NCI-H146 treated with DMSO at 0.1 percent for 48 hours (cell line): Measurements from ENCODE around the gene LAYN.

Experiments
- DNase-seq: peaks from one replicate; lab custom pipeline; 2025; ENCODE audit not compliant: unreplicated experiment; lab: John Stamatoyannopoulos, UW

LAYN gene

GRCh38 chr11:111561306-111561705 is 20.8 kb downstream of the LAYN start:
- no peak for DNase-seq

DNA sequence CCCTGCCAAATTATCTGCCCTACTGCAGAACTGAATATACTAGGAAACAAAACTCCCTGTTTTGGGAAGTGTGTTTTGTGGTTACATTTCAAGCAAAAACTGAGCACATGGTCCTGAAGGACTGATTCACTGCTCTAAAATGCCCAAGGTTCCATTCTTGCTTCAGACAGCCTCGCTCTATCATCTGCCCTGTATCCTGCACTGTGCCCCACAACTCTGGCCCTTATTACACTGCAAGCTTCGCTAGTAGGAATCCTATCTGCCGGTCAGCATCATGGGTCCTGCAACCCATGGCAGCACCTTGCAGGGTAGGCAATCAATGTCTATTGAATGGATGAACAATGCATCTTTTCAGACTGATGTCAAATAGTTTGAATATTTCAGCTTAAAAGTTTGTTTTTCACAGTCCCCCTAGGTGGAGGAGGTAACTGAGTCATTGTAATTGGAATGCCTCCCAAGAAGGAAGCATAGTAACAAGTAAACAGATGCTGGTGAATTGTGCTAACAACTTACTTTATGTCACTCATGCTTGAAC is 21.3 kb downstream of the LAYN start:
- no peak for DNase-seq

DNA sequence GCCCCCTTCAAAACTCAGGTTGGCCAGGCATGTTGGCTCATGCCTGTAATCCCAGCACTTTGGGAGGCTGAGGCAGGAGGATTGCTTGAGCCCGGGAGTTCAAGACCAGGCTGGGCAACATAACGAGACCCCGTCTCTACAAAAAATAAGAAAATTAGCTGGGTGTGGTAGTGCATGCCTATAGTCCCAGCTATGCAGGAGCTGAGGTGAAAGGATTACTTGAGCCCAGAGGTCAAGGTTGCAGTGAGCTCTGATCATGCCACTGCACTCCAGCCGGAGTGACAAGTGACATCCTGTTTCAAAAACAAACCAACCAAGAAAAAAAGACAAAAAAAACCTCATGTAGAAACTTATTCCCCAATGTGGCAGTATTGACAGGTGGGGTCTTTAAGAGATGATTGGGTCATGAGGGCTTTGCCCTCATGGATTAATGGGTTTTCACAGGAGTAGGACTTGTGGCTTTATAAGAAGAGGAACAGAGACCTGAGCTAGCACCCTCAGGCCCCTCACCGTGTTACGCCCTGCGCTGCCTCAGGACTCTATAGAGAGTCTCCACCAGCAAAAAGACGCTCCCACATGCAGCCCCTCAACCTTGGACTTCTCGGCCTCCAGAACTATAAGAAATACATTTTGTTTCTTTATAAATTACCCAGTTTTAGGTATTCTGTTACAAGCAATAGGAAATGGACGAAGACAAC is 22.3 kb downstream of the LAYN start:
- no peak for DNase-seq

GRCh38 chr11:111565114-111565720 is 24.7 kb downstream of the LAYN start:
- peak; percentile 34 for DNase-seq

GRCh38 chr11:111566324-111566723 is 25.8 kb downstream of the LAYN start:
- DNase-seq = no peak

DNA sequence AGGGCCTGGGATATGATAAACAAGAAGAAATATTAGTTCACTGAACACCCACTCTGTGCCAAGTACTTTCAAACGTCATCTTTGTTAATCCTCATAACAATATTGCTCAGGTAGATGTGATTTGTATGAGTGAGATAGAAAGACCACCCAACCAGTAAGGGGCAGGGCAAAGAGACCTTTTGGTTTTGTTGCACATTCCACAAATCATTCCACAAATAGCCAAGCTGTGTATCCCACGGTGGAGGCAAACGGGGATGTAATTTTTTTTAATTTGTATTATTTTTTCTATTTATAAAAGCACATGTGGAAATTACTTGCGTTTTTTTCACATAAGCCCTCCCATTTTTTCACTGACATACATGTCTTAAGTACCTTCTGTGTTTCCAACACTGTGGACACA is 29.0 kb downstream of the LAYN start:
- no peak for DNase-seq

- no peak for DNase-seq
These were observed 30.3 kb downstream of the LAYN start for GRCh38 chr11:111570796-111571195.

DNA sequence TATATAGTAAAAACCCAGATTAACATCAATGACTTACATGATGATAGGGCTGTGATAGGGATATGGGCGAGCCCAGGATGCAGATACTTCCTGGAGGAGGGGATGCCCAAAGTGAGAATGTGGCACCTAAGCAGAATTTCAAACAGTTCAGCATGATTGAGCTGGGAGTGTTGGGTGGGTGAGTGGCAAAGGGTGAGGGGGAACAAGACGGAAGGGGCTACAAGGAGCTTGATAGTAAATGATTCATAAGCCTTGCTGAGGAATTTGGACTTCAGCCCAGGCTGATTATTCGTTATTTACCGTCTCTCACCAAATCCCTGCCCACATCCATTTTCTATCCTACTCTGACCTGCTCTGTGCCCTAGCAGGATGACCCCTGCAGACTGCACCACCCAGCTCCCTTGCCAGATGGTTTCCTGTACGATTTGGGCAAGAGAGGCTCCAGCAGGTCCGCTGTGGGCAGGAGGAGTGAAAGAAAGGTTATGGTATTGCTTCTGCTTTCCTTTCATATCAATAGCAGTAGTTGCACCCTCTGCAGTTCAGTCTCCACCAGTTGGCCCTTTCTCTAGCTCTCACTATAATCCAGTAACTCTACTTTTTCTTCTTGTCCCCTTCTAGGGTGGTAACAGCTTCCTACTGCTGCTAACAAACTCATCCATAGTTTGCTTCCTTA is 31.4 kb downstream of the LAYN start:
- DNase-seq = no peak

DNA sequence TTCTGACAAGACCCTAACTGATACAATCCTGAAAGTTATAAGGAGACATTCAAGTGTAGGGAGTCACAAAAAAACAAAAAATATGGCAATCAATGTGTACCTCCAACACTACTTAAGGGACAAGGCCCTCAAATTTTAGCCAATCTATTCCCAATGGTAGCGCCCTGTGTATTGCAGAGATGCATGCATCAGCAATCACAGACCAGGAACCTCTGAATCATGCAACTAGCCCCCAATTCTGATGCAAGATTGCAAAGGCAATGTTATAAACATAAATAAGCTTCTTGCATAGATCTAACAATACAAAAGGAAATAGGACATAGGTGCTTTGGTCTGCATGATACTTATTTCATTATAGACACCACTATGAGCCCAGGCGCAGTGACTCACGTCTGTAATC is 32.1 kb downstream of the LAYN start:
- no peak for DNase-seq

GRCh38 chr11:111573821-111574249 is 33.3 kb downstream of the LAYN start:
- DNase-seq = no peak

DNA sequence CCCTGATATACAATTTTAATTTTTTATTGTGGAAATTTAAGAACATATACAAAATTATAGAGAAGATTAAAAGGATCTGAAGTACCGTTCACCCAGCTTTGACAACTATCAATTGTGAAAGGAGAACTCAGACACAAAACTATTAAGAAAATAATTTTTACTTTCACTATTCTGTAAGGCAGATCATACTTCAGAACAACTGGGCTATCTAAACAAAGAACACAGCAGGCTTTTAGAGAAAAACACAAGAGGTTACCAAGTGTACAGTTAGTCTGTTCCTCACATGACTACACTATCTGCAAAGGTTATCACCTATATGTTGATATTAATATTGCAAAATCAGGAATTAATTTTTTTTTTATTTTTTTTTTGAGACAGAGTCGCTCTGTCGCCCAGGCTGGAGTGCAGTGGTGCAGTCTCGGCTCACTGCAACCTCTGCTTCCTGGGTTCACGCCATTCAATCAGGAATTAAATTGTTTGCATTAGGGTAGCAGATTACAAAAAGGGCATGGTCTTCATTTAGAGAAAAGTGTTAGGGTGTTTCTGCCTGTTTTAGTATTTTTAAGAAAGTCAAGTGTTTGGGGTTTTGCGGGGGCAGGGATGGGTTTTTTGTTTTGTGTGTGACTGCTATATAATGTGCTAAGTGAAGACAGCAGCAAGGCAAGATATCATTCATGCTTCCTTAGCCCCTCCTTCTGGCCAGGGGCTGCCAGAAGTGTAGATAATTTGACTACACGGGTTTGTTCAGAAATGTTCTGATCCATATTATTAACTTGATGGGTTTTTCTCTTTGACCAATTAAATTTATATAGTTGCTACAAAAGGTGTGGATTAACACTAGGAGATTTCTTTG is 34.1 kb downstream of the LAYN start:
- no peak for DNase-seq

DNA sequence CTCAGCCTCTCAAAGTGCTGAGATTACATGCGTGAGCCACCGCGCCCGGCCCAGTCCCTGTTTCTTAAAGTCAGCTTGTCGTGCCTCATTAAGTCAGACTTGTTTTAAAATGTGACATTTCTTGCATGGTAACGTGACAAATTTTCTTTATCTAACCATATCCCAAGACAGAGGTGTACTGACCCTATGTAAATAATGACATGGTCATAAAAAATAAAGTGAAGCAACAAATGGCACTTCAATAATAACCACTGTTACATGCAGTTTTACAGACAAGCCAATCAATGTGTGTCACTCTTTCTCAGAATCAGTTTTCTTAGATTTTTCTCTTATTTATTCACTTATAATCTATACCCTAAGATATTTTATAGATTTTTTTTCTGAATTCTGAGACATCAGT is 35.2 kb downstream of the LAYN start:
- DNase-seq = no peak

- no peak for DNase-seq
These were observed 37.3 kb downstream of the LAYN start for GRCh38 chr11:111577821-111578220.

GRCh38 chr11:111581341-111581740 is 40.8 kb downstream of the LAYN start:
- DNase-seq = no peak

GRCh38 chr11:111582163-111582562 is 41.6 kb downstream of the LAYN start:
- DNase-seq = no peak

DNA sequence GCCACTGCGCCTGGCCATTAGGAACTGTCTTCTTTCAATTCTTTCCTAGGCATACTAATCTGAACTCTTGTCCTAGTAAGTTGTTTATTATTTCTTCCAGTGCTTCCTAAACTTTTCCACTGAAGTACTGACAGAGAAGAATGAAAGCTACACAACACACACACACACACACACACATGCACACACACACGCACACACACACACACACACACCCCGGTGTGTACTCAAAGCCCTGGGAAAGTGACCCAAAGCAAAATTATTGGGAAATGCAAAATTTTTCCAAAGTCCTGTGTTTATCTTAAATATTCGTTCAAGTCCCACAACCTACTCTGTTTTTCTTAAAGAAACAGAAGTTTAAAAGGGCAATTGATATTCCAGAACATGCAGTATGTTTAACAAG is 42.4 kb downstream of the LAYN start:
- DNase-seq = no peak

DNA sequence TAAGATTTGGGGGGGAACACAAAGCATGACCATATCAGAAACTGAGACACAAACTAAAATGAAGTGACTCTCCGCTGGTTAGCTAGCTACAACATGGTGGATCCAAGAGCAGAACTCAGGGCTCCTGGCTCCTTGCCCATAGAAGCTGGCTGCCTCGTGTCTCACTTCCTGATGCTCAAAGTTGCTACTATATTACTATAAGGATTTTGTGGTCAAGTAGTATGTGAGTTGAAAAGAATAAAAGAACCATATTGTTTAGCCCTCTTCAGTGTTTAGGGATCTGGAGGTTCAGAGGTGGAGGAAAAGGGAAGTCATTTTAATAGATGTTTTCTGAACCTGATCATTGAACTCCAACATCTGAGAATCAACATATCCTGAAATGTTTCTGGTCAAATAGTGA is 44.9 kb downstream of the LAYN start:
- DNase-seq = no peak

GRCh38 chr11:111586388-111586831 is 45.9 kb downstream of the LAYN start:
- DNase-seq = peak; percentile 19

DNA sequence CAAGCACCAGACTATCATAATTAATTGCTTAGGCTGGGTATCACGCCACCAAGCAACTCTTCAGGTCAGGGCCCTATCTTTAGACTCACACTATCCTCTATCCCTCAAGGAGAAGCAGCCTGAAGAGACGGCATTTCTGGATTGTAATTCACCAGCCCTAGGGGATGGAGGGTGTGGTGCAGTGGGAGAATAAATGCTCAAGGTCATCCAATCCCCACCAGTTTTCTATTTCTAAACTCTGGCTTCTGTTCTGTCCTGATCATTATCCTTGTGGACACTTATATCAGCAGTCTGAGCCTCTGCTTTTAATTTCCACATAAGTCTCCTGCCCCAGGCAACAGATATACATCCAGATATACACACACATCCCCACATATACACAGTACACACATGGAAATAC is 48.6 kb downstream of the LAYN start:
- DNase-seq = no peak

- DNase-seq = no peak
These were observed 49.5 kb downstream of the LAYN start for GRCh38 chr11:111589886-111590499.
